HEK293T (cell line): ENCODE measurements around the gene HOXB6.

Experiments used
- ARNT ChIP-seq: fragments of 450-650 bp; IDR thresholded peaks from 2 replicates; pipeline ENCODE4 v1.6.1; 2017; ENCODE audit warnings: mild to moderate bottlenecking
- BHLHE40 ChIP-seq: fragments of 450-650 bp; IDR thresholded peaks from 2 replicates; pipeline ENCODE4 v1.6.1; 2016; ENCODE audit warnings: mild to moderate bottlenecking, moderate library complexity, borderline replicate concordance
- CTBP1 ChIP-seq: fragments of 450-650 bp; IDR thresholded peaks from 2 replicates; pipeline ENCODE4 v1.6.1; 2016; ENCODE audit warnings: borderline replicate concordance
- ELF4 ChIP-seq: fragments of 450-650 bp; IDR thresholded peaks from 2 replicates; pipeline ENCODE4 v1.6.1; 2017; ENCODE audit warnings: antibody characterized with exemption
- FOXA1 ChIP-seq: fragments of 450-650 bp; IDR thresholded peaks from 2 replicates; pipeline ENCODE4 v1.6.1; 2016; ENCODE audit warnings: mild to moderate bottlenecking
- FOXK2 ChIP-seq: fragments of 450-650 bp; IDR thresholded peaks from 2 replicates; pipeline ENCODE4 v1.6.1; 2016; ENCODE audit warnings: mild to moderate bottlenecking
- HDGF ChIP-seq: fragments of 450-650 bp; IDR thresholded peaks from 2 replicates; pipeline ENCODE4 v1.6.1; 2017; ENCODE audit warnings: antibody characterized with exemption, borderline replicate concordance
- L3MBTL2 ChIP-seq: fragments of 450-650 bp; conservative IDR thresholded peaks from 2 replicates; pipeline ENCODE4 v1.6.1; 2016; ENCODE audit warnings: mild to moderate bottlenecking
- LEF1 ChIP-seq: fragments of 450-650 bp; IDR thresholded peaks from 2 replicates; pipeline ENCODE4 v1.6.1; 2017; ENCODE audit warnings: mild to moderate bottlenecking, borderline replicate concordance
- SP1 ChIP-seq: fragments of 450-650 bp; IDR thresholded peaks from 2 replicates; pipeline ENCODE4 v1.6.1; 2017
- SUZ12 ChIP-seq: fragments of 450-650 bp; IDR thresholded peaks from 2 replicates; pipeline ENCODE4 v1.6.1; 2016; ENCODE audit warnings: mild to moderate bottlenecking
- ZNF384 ChIP-seq: fragments of 450-650 bp; IDR thresholded peaks from 2 replicates; pipeline ENCODE4 v1.6.1; 2016

- TF ChIP-seq ZNF384 (no peak), SUZ12 (no peak), FOXA1 (no peak), ELF4 (no peak), SP1 (no peak), CTBP1 (no peak), LEF1 (no peak), BHLHE40 (no peak), ARNT (no peak), L3MBTL2 (no peak), FOXK2 (no peak), HDGF (no peak)
Measured at GRCh38 chr17:48569674-48570324, 35.0 kb downstream of the HOXB6 start.
